Upper lobe of left lung (tissue), 6 donors: ENCODE data around the gene HIRA. TPM values are rescaled to one million over a fixed set of nuclear protein-coding genes. Genes with fewer than 3 reads are reported as not detected.
A peak's percentile ranks its signal among the peaks of the same experiment; 100 is the strongest.

Experiments
- ATAC-seq, 2 donors: fragments of 200-7000 bp; cut with Tn5 transposase; one replicate each; pipeline ENCODE4 v1.9.1; 2022; ENCODE audit warnings: mild to moderate bottlenecking in 2 of 2, moderate library complexity in 2 of 2; ENCODE audit not compliant: low FRiP score in 2 of 2
- DNase-seq, 2 donors: peaks; one replicate each; pipeline ENCODE4 v3.0.0-alpha.2; 2019 to 2020
- H3K27ac ChIP-seq, 4 donors: fragments of 200-600 bp; sonication (generic); one replicate each; pipeline ENCODE4 v1.5.1; 2016 to 2019
- H3K27me3 ChIP-seq, 4 donors: fragments of 200-600 bp; sonication (generic); one replicate each; pipeline ENCODE4 v1.5.1; 2017 to 2019
- H3K36me3 ChIP-seq, 4 donors: fragments of 200-600 bp; sonication (generic); one replicate each; pipeline ENCODE4 v1.5.1; 2016 to 2019
- H3K4me1 ChIP-seq, 4 donors: fragments of 200-600 bp; sonication (generic); one replicate each; pipeline ENCODE4 v1.5.1; 2018 to 2019
- H3K4me3 ChIP-seq, 4 donors: fragments of 200-600 bp; sonication (generic); one replicate each; pipeline ENCODE4 v1.5.1; 2017 to 2019; ENCODE audit warnings: mild to moderate bottlenecking in 2 of 4, moderate library complexity in 1 of 4
- H3K9me3 ChIP-seq, 4 donors: fragments of 200-600 bp; sonication (generic); one replicate each; pipeline ENCODE4 v1.5.1; 2018 to 2019
- CTCF ChIP-seq, 6 experiments: fragments of 450-650 bp in 4 of 6; fragments of 200-600 bp in 2 of 6; sonication (generic) in 2 of 6; IDR thresholded peaks; one replicate each; pipeline ENCODE4 v1.5.1; 2016 to 2019; ENCODE audit warnings: antibody characterized with exemption in 6 of 6
- EP300 ChIP-seq, 4 donors: sonication (generic); formaldehyde crosslinking; IDR thresholded peaks; one replicate each; pipeline ENCODE4 v1.5.1; 2017; ENCODE audit warnings: antibody characterized with exemption in 4 of 4, control low read depth in 2 of 4
- POLR2A ChIP-seq, 4 donors: fragments of 450-650 bp; IDR thresholded peaks; one replicate each; pipeline ENCODE4 v1.5.1; 2016 to 2017; ENCODE audit warnings: antibody characterized with exemption in 4 of 4, mild to moderate bottlenecking in 2 of 4
- POLR2AphosphoS5 ChIP-seq, 2 donors: sonication (generic); formaldehyde crosslinking; IDR thresholded peaks; one replicate each; pipeline ENCODE4 v1.5.1; 2017; ENCODE audit warnings: antibody characterized with exemption in 2 of 2
- WGBS, 2 donors: methylation state at CpG; one replicate each; pipeline ENCODE4 v1.1.5; 2017 to 2018; 5-methylcytosine and 5-hydroxymethylcytosine counted together
- total RNA-seq, 6 donors: library from RNA; depleted of rRNA in 4 of 6; stranded (reverse); fragments of >200 nt in 4 of 6; gene quantifications; one replicate each; pipeline versions ENCODE4 v1.1.0 to v1.2.1, GENCODE V29; 2016 to 2021
- donor health status: DM: no; HTN: no; CAD: no; lungs with moderate emphysema.
- donor health status: DM: no; HTN: yes; CAD: no; lungs with severe emphysema.

The HIRA gene
- 10 to 100 TPM in 5 of 6 donors, 1 to 10 TPM in 1; 9.9 to 27.5 (median 22.1) TPM for total RNA-seq

DNA sequence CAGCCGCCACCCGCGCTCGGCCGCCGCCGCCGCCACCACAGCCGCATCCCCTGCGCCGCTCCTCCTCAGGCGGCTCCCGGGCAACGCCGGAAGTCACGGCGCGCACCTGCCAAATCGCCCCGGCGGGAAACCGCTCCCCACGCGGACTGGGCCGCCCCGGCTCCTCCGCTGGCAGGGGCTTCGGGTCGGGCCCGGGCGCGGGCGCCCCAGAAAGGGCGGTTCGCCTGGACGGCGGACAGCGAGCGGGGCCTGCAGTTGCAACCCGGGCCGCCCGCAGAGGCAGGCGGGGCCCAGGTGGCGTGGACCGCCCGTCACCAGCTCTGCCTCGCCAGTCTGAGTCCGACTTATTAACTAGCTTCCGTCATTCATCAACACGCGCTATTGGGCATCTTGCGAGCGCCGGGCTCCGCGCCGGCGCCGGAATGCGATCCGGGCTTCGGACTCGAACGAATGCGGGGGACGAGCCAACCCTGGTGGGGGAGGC, at the start of gene HIRA:
Gene HIRA, minus strand, starts transcription at position 85 of the 484 bp plus-strand sequence. CDS start 257 bp downstream, outside the sequence.
- ATAC-seq (peak; percentile 85 to 92), DNase-seq (peak; percentile 74 to 98)
- Histone ChIP-seq H3K4me1 (peaks cover 28 to 32% (median 29%) of the 10 kb centered on the region in 4 donors), H3K9me3 (no peaks in the 10 kb centered on the region), H3K36me3 (peaks cover 4 to 24% (median 13%) of the 10 kb centered on the region in 4 donors), H3K4me3 (peak within 1 kb of the TSS; percentile 83 to 95 (median 92)), H3K27me3 (no peaks in the 10 kb centered on the region), H3K27ac (peak within 1 kb of the TSS; percentile 94 to 96 (median 96))
- TF ChIP-seq POLR2A (IDR thresholded peaks at IDR 0.05), result no peak
- peak; percentile 36 to 64 for TF ChIP-seq POLR2AphosphoS5 (IDR thresholded peaks at IDR 0.05)
- WGBS, 2 donors, result 0% methylated on average over 2 to 16 of the region's 66 CpGs

DNA sequence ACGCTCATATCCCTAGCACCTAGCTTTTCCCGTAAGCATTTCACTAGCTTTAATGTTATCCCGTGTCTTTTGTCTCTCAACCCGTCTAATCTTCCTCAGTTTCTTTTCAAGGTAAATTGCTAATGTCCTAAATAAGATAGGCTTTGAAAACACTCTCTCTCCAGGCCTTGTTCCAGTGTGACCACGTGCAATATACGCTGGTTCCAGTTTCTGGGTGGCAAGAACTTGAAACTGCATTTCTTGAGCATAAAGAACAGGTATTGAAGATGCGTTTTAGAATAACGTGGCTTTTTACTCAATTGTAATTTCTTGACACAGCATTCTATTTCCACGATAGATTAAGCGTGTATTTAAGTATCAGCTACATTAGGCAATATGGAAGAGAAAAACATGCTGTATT, 49.3 kb upstream of the HIRA start:
- DNase-seq (no peak), ATAC-seq (no peak)
- TF ChIP-seq CTCF (IDR thresholded peaks at IDR 0.05) (no peak), EP300 (IDR thresholded peaks at IDR 0.05) (no peak), POLR2A (IDR thresholded peaks at IDR 0.05) (no peak), POLR2AphosphoS5 (IDR thresholded peaks at IDR 0.05) (no peak)
- Histone ChIP-seq H3K27ac (no peak overlapping the region), H3K4me1 (peaks cover 18 to 30% (median 24%) of the 10 kb centered on the region in 4 donors), H3K27me3 (no peaks in the 10 kb centered on the region), H3K9me3 (no peaks in the 10 kb centered on the region), H3K4me3 (no peak overlapping the region), H3K36me3 (peaks cover 0 to 3% (median 0%) of the 10 kb centered on the region in 4 donors)
- WGBS, 2 donors, result 63 to 71% methylated on average over 10 of the region's 10 CpGs

- Histone ChIP-seq H3K27ac (peak overlapping the region in 1 of 4 donors; percentile 12), H3K4me1 (peaks cover 18 to 34% (median 27%) of the 10 kb centered on the region in 4 donors), H3K4me3 (peak overlapping the region in 3 of 4 donors; percentile 81 to 95 (median 92)), H3K9me3 (no peaks in the 10 kb centered on the region), H3K36me3 (peaks cover 0 to 4% (median 2%) of the 10 kb centered on the region in 4 donors), H3K27me3 (no peaks in the 10 kb centered on the region)
- TF ChIP-seq EP300 (IDR thresholded peaks at IDR 0.05) (no peak), POLR2AphosphoS5 (IDR thresholded peaks at IDR 0.05) (no peak), POLR2A (IDR thresholded peaks at IDR 0.05) (no peak), CTCF (IDR thresholded peaks at IDR 0.05) (no peak)
- DNase-seq, result no peak
- no peak for ATAC-seq
- WGBS, 2 donors, result 1 to 4% methylated on average over 8 to 15 of the region's 15 CpGs
These were observed 48.6 kb upstream of the HIRA start for GRCh38 chr22:19480173-19480568.

- Histone ChIP-seq H3K9me3 (no peaks in the 10 kb centered on the region), H3K36me3 (peaks cover 0 to 10% (median 8%) of the 10 kb centered on the region in 4 donors), H3K27ac (peak within 1 kb of the TSS; percentile 94 to 98 (median 96)), H3K4me1 (peaks cover 18 to 34% (median 27%) of the 10 kb centered on the region in 4 donors), H3K27me3 (no peaks in the 10 kb centered on the region), H3K4me3 (peak within 1 kb of the TSS; percentile 70 to 95 (median 86))
- 1% methylated on average over 25 to 31 of the region's 50 CpGs for WGBS, 2 donors
- ATAC-seq, result peak; percentile 98
- DNase-seq, result peak; percentile 92 to 97
- TF ChIP-seq CTCF (IDR thresholded peaks at IDR 0.05), result peak in 1 of 6 experiments; percentile 15
- no peak for TF ChIP-seq POLR2AphosphoS5 (IDR thresholded peaks at IDR 0.05)
These were observed 48.0 kb upstream of the HIRA start, which contains the start of gene CDC45 for GRCh38 chr22:19479355-19480172. Gene CDC45 (plus strand): TSS chr22:19479920. CDS start chr22:19479969, 49 bp downstream.

- no peaks in the 10 kb centered on the region for H3K27me3 ChIP-seq
- peak; percentile 87 to 91 for ATAC-seq
- peak within 1 kb of the TSS; percentile 70 to 95 (median 86) for H3K4me3 ChIP-seq
- peak within 1 kb of the TSS; percentile 94 to 98 (median 96) for H3K27ac ChIP-seq
- H3K36me3 ChIP-seq, result peaks cover 1 to 16% (median 11%) of the 10 kb centered on the region in 4 donors
- no peaks in the 10 kb centered on the region for H3K9me3 ChIP-seq
- peaks cover 18 to 34% (median 27%) of the 10 kb centered on the region in 4 donors for H3K4me1 ChIP-seq
- peak; percentile 83 to 96 for DNase-seq
- 1% methylated on average over 20 to 26 of the region's 42 CpGs for WGBS, 2 donors
- TF ChIP-seq POLR2AphosphoS5 (IDR thresholded peaks at IDR 0.05) (peak; percentile 68 to 73), POLR2A (IDR thresholded peaks at IDR 0.05) (peak in 2 of 4 donors; percentile 49 to 67), EP300 (IDR thresholded peaks at IDR 0.05) (no peak), CTCF (IDR thresholded peaks at IDR 0.05) (no peak)
These were observed 47.4 kb upstream of the HIRA start, which contains the start of gene UFD1 for GRCh38 chr22:19478901-19479354. Gene UFD1 (minus strand): TSS chr22:19479193. CDS start chr22:19479085, 108 bp downstream.
